Femur (tissue), 1 donor: ENCODE data around the gene GHSR.

Experiments used
- DNase-seq: peaks from one replicate; pipeline ENCODE4 v3.0.0-alpha.2; 2017

The GHSR gene

GRCh38 chr3:172447611-172448579 is at the start of gene GHSR:
GHSR (minus strand) TSS chr3:172448456; CDS start chr3:172448413, 43 bp downstream.
- no peak for DNase-seq

- peak; percentile 79 for DNase-seq
Measured at GRCh38 chr3:172490198-172490669, 42.0 kb upstream of the GHSR start.

DNA sequence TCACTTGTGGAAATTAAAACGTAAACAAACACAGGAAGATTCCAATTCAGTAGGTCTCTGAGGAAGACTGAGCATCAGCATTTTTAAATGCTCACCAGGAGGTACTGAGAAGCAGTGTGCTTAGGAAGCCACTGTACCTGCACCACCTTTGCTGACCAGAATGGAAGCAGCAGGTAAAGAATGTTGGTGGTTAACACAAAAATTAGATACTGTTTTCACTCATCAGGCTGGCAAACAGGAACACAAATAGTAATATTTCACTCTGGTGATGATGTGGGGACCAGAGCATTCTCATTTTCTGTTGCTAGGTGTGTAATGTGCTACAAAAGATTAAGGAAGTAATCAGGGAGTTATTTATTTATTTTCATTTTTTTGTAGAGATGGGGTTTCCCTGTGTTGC is 29.9 kb upstream of the GHSR start:
- no peak for DNase-seq

GRCh38 chr3:172476347-172476746 is 28.1 kb upstream of the GHSR start:
- no peak for DNase-seq

DNA sequence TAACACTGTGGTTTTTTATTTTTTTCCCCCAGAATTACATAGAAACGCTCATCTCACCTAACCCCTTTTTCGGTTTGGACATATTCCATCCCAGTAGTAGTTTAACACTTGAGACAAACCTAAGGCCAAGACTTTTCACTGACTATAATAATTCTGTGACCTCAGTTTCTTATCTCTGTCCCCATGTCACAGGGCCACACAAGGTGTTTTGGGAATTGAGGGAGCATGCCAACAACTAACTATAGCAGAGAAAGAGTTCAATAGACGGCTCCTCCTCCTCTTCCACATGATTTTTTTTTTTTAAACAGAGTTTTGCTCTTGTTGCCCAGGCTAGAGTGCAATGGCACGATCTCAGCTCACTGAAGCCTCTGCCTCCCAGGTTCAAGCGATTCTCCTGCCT is 27.4 kb upstream of the GHSR start:
- no peak for DNase-seq

- DNase-seq, result no peak
Measured at GRCh38 chr3:172471903-172472302, 23.6 kb upstream of the GHSR start.

GRCh38 chr3:172470588-172470987 is 22.3 kb upstream of the GHSR start:
- no peak for DNase-seq

DNA sequence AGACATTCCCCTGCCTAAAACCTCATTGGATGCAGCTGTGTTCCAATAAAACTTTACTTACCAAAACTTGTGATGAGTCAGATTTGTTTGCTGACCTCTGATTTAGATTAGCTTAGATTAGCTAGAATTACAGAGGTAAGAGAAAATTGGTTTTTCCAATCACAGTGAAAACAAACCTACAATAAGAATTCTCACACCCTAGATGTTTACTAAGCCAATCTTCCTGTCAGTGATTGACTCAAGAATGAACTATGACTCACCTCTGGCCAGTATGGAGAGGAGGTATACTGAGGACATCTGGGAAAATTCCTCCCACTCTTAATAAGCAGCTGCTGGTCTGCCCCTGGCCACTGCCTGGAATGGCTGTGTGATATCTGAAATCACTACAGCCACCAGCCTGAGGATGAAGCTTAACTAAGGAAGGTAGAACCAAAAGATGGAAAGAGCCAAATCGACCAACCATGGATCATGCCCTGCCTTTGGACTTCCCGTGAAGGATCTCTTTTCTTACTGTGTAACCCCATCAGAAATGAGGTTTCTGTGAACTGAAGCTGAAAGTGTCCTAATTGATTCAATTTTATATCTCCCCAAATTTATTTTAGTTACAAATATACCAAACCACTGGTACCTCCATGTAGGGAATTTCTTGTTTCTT is 19.0 kb upstream of the GHSR start:
- no peak for DNase-seq

DNA sequence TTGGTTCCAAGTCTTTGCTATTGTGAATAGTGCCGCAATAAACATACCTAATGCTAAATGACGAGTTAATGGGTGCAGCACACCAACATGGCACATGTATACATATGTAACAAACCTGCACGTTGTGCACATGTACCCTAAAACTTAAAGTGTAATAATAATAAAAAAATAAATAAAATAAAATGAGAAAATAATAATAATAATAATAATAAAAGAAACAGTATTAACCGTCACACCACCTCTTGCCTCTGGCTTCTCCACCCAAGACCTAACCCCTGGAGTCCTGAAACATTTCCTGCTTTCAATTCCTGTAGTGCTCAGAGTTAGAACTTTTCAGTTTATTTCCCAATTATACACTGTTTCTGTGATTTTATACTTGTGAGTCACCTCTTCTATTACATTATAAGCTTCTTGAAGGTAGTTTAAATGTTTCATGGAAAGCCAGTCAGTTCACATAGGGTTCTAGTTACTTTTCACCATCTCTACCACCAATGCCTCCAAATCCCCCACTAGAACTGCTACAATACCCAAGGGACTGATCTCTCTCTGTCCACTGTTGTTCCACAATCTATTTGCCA is 18.4 kb upstream of the GHSR start:
- no peak for DNase-seq

- no peak for DNase-seq
Measured at GRCh38 chr3:172465281-172465680, 17.0 kb upstream of the GHSR start.

DNA sequence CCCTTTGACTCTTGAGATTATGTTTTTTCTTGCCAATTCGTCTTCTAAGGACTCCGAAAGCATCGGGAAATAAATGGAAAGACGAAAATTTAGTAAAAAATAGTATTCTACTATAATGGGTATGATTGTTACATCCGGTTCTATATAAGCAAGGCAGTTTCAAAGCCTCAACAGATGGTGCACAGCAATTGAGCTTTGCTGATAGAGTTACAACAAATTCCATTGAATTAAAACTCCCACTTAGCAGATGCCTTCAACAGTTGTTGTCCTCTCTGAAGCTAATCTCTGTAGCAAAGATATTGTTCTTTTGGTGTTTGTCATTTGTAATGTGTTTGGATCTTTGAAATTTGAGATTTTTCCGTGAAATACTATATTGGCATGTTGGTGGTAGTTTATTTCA is 16.1 kb upstream of the GHSR start:
- no peak for DNase-seq

DNA sequence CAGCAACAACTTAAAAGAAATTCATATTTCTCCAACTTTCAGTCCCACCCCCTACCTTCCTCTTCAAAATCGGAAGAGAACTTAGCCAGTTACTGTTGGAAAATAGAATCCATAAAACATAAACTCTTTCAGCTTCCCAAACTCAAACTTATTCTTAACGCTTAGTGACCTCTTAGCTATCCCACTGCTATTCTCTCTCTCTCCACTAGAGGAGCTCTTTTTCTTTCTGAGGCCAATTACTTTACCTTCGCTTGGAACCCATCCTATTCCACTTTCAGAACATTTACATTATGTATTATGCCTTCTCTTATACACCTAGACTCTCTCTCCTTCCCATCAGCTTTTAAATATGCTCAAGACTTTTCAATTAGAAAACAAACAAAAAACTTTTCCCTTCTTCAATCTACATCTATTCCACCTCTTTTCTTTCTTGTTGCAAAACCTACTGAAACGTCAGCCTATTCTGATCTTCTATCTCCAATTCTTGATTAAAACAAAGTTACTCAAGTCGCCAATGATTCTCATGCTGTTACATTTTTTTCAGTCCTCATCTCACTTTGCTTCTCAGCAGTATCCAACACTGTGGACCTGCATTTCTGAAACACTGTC is 13.4 kb upstream of the GHSR start:
- DNase-seq, result no peak

DNA sequence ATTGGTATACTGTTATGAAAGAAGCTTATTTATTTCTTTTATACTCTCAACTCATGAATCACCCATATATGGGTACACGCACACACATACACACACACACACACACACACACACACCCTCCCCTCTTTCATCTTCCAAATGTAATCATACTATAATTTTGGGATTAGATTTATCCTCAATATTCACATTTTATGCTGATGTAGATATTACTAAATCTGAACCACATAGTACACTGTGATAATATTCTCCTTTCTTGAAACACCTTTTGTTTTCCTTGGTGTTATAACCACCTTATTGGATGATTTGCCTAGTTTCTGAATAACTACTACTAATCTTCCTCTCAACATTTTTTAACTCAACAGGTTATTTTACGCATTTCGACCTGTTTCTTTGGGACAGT is 8.1 kb upstream of the GHSR start:
- no peak for DNase-seq

- DNase-seq, result no peak
Measured at GRCh38 chr3:172454180-172454579, 5.9 kb upstream of the GHSR start.

- DNase-seq, result peak; percentile 53
Measured at GRCh38 chr3:172449466-172450149, 1.4 kb upstream of the GHSR start.

- DNase-seq, result no peak
Measured at GRCh38 chr3:172448661-172449465, 607 bp upstream of the GHSR start.

GRCh38 chr3:172446198-172446597 is 2.1 kb downstream of the GHSR start:
- no peak for DNase-seq

DNA sequence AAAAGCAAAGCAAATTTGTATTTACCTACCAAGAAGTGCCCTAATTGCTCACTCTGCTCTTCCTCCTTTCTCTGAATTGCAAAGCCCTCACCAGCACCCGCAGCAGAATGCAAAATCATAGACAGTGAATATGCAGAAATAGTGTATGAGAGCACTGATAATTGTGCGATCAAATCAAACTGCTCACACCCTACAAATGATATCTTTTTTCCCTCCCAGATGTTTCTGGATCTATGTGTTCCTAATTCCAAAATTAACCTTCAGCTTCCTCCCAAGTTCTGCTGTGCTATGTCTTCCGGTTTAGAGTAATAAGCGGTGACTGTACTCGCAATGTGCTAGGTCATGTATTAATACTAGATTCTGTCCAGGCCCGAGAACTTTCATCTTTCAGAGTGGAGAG is 3.4 kb downstream of the GHSR start:
- no peak for DNase-seq

GRCh38 chr3:172442606-172443005 is 5.7 kb downstream of the GHSR start:
- DNase-seq, result no peak

GRCh38 chr3:172441581-172441980 is 6.7 kb downstream of the GHSR start:
- DNase-seq, result no peak

- DNase-seq, result no peak
Measured at GRCh38 chr3:172438186-172438585, 10.1 kb downstream of the GHSR start.

DNA sequence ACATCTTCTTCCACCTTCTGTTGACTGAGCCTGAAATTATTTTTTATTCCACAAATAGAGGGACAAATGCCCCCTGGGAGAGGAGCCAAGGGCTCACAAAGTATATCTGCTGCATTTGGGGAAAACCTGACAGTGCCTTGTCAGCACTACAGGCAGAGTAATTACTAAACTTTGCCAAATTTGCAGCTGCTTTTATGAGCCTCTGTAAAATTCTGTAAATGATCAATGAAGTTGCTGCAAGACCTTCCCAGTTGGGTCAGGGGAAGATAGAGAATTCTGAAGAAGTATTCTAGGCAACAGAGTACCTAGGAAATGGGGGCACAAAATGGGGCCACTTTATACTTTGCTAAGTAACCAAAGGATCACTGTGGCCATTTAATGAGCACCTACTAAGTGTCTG is 10.5 kb downstream of the GHSR start:
- no peak for DNase-seq
